ENCODE measurements around the gene ANLN.
"Not testable (repeated sequence)": the region's sequence is repeated elsewhere in the genome, so short reads cannot be mapped to it uniquely, and the experiment has no call there.

Gene ANLN

DNA sequence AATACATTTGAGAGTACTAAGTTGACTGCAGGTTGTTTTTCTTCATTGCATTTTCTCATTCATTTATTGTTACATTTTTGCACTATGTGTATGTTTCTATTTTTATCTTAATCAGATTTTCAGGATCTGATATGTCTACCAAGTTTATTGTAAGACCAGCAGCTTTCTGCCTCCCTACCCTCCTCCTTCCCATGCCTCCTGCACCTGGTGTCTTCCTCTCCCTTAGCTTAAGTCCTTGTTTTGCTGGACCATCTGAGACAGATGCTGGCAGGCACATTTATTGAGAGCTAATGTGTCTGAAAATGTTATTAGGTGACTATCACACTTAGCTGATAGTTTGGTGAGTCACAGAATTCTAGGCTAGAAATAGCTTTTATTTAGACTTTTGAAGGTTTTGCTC is 79.6 kb downstream of the ANLN start:
- DNase-seq, result no peak

DNA sequence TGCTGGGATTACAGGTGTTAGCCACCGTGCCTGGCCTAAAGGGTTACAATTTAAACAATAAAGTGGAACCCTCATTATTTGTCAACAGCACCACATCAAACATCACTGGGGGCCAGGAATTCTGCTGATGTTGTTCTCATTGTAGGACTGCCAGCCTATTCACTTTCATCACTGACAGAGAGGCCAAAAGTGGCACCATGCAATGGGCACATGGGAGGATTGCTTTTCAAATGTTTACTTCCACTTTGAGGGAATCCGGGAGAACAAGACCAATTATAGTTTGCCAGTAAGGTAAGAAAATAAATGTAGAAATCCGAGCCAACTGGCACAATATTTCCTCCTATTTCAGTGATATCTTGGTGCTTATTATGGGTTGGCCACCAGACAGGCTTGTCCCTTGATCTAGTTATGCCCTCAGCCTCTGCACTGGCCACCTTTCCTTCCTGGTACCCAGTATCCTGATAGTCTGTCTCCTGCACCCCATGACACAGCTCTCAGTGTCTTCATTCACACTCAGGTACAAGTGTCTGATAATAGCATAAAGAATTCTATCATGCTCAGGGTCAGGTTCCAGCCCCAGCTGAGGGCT is 82.6 kb downstream of the ANLN start:
- DNase-seq, result no peak

DNA sequence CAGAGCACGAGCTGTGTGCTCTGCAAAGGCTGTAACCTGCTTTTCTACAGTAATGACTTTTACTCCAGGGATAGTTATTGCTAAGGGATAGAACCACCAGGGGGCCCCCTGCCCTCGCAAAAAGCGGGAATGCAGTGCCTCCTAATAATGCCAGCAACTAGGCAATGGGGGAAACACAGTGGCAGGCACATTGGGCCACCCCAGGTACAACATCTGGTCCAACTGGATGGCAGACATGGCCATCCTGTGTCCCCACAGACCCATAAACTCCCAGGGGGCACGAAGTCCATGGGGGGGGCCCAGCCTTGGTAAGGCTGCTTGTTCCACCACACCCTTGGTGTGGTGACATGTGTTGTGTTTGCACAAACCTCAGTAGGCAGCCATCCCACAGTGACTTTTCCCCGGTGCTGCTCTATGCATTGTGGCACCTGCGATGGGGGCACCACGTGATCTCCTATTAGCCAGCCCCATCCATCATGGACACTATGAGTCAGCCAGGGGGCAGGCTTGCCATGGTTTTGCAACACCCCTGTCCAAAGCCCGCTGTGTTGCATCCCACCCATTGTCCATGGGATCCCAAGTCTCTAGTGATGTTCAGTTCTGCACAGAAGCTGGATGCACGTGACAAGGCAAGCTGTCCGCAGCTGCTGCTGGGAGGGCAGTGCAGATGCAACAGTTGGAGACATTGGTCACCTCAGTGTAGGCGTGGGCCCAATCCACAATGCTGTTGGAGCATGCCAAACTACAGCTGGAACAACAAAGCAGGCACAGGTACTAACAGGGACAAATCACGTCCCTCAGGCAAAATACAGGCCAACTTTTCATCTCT is 84.0 kb downstream of the ANLN start:
- no peak for DNase-seq

GRCh38 chr7:36474283-36475010 is 84.8 kb downstream of the ANLN start:
- DNase-seq, result no peak

- DNase-seq, result no peak
Observed at GRCh38 chr7:36475011-36475342, 85.3 kb downstream of the ANLN start.

DNA sequence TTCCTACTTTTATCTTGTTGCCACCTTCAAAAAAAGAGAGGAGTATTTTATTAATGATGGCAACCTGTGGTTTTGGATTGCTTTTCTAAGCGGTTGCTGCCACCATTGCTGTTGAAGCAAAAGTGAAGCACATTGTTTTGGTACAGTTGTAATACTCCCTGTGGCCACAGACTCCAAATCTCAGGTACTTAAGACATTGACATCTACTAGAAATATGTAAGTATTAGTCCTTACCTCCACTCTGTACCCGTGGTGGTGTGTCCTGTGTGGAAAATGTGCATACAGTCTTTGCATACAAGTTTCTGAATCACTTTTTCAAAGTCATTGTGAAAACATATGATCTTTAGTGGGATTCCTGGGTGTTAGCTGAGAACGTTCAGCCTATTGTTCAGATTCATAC is 85.7 kb downstream of the ANLN start:
- no peak for DNase-seq

DNA sequence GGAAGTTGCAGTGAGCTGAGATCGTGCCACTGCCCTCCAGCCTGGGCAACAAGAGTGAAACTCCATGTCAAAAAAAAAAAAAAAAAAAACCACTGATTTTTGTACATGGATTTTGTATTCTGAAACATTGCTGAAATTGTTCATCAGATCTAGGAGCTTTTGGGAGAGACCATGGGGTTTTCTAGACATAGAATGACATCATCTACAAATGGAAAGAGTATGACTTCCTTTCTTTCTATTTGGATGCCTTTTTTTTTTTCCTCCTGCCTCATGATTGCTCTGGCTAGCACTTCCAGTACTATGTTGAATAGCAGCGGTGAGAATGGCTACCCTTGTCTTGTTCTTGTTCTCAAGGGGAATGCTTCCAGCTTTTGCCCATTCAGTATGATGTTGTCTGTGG is 89.1 kb downstream of the ANLN start:
- no peak for DNase-seq

DNA sequence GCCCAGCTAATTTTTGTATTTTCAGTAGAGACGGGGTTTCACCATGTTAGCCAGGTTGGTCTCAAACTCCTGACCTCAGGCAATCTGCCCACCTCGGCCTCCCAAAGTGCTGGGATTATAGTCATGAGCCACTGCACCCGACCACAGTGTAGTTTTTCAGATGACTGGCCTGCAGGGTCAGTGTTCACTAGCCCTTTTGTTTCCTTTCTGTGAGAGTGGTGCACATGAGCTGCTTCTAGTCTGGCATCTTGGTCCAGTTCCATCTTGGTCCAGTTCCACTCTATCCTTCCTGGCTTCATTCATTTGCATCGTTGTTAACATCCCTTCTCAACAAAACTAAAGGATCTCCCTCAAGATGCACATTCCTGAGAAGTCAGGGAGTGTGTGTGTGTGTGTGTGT is 94.2 kb downstream of the ANLN start:
- not testable (repeated sequence) for DNase-seq

- DNase-seq, result no peak
Observed at GRCh38 chr7:36484265-36484664, 94.6 kb downstream of the ANLN start.

GRCh38 chr7:36486336-36486735 is 96.7 kb downstream of the ANLN start:
- no peak for DNase-seq

DNA sequence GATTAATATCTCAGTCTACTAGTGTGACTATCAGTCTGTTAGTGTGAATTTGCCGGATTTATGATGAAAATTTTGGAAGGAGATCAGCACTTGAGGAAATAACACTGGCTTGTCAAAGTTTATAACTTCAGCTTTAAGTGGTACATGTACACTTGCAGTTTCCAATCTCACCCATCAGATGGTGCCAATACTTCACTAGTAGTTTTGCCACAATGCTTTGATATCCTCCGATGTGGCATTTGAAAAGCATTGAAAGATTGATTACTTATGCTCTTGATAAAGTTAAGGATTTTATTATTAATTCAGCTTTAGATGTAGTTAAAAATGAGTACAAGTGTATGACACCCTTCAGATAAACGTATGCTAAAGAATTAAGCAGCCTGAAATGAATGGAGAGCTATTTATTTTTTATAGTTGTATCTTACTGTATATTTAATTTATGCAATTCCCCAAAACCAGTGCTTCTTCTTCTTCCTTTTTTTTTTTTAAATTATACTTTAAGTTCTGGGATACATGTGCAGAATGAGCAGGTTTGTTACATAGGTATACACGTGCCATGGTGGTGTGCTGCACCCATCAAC is 98.2 kb downstream of the ANLN start:
- no peak for DNase-seq

DNA sequence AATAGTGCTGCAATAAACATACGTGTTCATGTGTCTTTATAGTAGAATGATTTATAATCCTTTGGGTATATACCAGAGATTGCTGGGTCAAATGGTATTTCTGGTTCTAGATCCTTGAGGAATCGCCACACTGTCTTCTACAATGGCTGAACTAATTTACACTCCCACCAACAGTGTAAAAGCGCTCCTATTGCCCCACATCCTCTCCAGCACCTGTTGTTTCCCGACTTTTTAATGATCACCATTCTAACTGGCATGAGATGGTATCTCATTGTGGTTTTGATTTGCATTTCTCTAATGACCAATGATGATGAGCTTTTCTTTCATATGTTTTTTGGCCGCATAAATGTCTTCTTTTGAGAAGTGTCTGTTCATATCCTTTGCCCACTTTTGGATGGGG is 99.0 kb downstream of the ANLN start:
- not testable (repeated sequence) for DNase-seq

- DNase-seq, result no peak
Observed at GRCh38 chr7:36490419-36490830, 100.8 kb downstream of the ANLN start.

GRCh38 chr7:36491317-36491716 is 101.7 kb downstream of the ANLN start:
- no peak for DNase-seq

GRCh38 chr7:36496576-36496975 is 106.9 kb downstream of the ANLN start:
- no peak for DNase-seq

GRCh38 chr7:36497176-36497575 is 107.5 kb downstream of the ANLN start:
- not testable (repeated sequence) for DNase-seq

DNA sequence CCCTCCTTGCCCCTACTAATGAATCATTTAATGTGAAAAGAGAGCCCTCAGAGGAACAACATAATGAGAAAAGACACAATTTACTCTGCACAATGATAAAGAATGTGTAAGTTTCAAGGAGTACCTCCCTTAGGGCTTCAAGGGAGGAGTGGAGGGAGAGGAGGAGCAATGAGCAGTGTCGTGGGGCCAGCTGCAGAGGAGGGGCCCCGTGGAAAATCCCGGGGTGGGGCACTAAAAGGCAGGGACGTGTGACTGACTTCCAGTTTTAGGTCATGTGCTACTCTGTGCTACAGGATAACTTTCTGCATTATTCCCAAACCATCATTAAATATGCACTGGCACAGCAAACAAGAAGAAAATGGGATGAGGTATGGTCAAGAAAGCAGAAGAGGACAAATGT is 108.1 kb downstream of the ANLN start:
- no peak for DNase-seq
